Activated T-cell treated with anti-CD3 and anti-CD28 coated beads, Interleukin-2, amount 50 U/mL, for 72 hours (primary cell): ENCODE results near the gene ARPC1B. TPM values are rescaled to one million over a fixed set of nuclear protein-coding genes. Genes with fewer than 3 reads are reported as not detected.
"Not testable (repeated sequence)": the region's sequence is repeated elsewhere in the genome, so short reads cannot be mapped to it uniquely, and the experiment has no call there.

Source experiments
- ATAC-seq, 2 donors: fragments of 150-1000 bp; cut with Tn5 transposase; replicated peaks in 1 of 2; 2 replicates each; pipeline ENCODE4 v1.10.0; 2021; ENCODE audit warnings: moderate library complexity in 2 of 2, mild to moderate bottlenecking in 1 of 2
- DNase-seq, 2 donors: peaks; one replicate each; pipeline ENCODE4 v3.0.0; 2021 to 2022; ENCODE audit warnings: mixed read lengths in 1 of 2
- H3K27ac Mint-ChIP-seq: one replicate; pipeline ENCODE4 v1.8.0; 2022; ENCODE audit warnings: mild to moderate bottlenecking, moderate library complexity, mixed read lengths
- H3K27me3 Mint-ChIP-seq: one replicate; pipeline ENCODE4 v1.8.0; 2022; ENCODE audit warnings: low read depth, mixed read lengths
- H3K36me3 Mint-ChIP-seq, 2 donors: one replicate each; pipeline ENCODE4 v1.8.0; 2022; ENCODE audit warnings: mixed read lengths in 2 of 2, mild to moderate bottlenecking in 1 of 2; ENCODE audit not compliant: insufficient read depth in 2 of 2
- H3K4me1 Mint-ChIP-seq: one replicate; pipeline ENCODE4 v1.8.0; 2022; ENCODE audit warnings: low read depth, mixed read lengths
- H3K4me3 Mint-ChIP-seq, 2 donors: one replicate each; pipeline ENCODE4 v1.8.0; 2022; ENCODE audit warnings: mild to moderate bottlenecking in 2 of 2, mixed read lengths in 2 of 2, moderate library complexity in 2 of 2
- H3K9me3 Mint-ChIP-seq, 2 donors: one replicate each; pipeline ENCODE4 v1.8.0; 2022; ENCODE audit warnings: mixed read lengths in 2 of 2
- total RNA-seq, 2 donors: library from RNA; stranded (reverse); gene quantifications; one replicate each; pipeline ENCODE4 v1.2.3, GENCODE V29; 2022

Gene ARPC1B
- total RNA-seq, 2 donors from 2014 or later: 202 to 208 TPM

- Mint-ChIP-seq H3K9me3 (no peaks in the 10 kb centered on the region), H3K36me3 (peaks cover 22 to 34% of the 10 kb centered on the region in 2 donors), H3K27ac (peak overlapping the region; percentile 93), H3K27me3 (no peaks in the 10 kb centered on the region), H3K4me3 (peak overlapping the region; percentile 95), H3K4me1 (peaks cover 42% of the 10 kb centered on the region)
- DNase-seq: no peak
- no peak for ATAC-seq
Observed at GRCh38 chr7:99410635-99411034, 36.1 kb downstream of the ARPC1B start.

GRCh38 chr7:99415513-99416127 is 41.1 kb downstream of the ARPC1B start:
- H3K4me1 Mint-ChIP-seq: peaks cover 23% of the 10 kb centered on the region
- not testable (repeated sequence) for H3K27me3 Mint-ChIP-seq, H3K9me3 Mint-ChIP-seq, H3K27ac Mint-ChIP-seq, H3K4me3 Mint-ChIP-seq, ATAC-seq
- peaks cover 18 to 45% of the 10 kb centered on the region in 2 donors for H3K36me3 Mint-ChIP-seq
- peak; percentile 30 to 43 for DNase-seq

GRCh38 chr7:99418260-99418659 is 43.7 kb downstream of the ARPC1B start:
- Mint-ChIP-seq H3K27me3 (no peaks in the 10 kb centered on the region), H3K4me1 (peaks cover 18% of the 10 kb centered on the region), H3K27ac (no peak overlapping the region), H3K36me3 (peaks cover 10 to 32% of the 10 kb centered on the region in 2 donors), H3K9me3 (no peaks in the 10 kb centered on the region), H3K4me3 (no peak overlapping the region)
- no peak for ATAC-seq
- no peak for DNase-seq

- DNase-seq (no peak), ATAC-seq (peak in 1 of 2 donors; percentile 24)
- H3K9me3 Mint-ChIP-seq: no peaks in the 10 kb centered on the region
- H3K4me3 Mint-ChIP-seq: no peak overlapping the region
- H3K4me1 Mint-ChIP-seq: peaks cover 18% of the 10 kb centered on the region
- H3K36me3 Mint-ChIP-seq: peaks cover 10 to 31% of the 10 kb centered on the region in 2 donors
- H3K27me3 Mint-ChIP-seq: no peaks in the 10 kb centered on the region
- H3K27ac Mint-ChIP-seq: no peak overlapping the region
Observed at GRCh38 chr7:99419323-99420021, 44.9 kb downstream of the ARPC1B start.

GRCh38 chr7:99420213-99420612 is 45.7 kb downstream of the ARPC1B start:
- H3K36me3 Mint-ChIP-seq: peaks cover 6 to 26% of the 10 kb centered on the region in 2 donors
- H3K27ac Mint-ChIP-seq: no peak overlapping the region
- no peaks in the 10 kb centered on the region for H3K9me3 Mint-ChIP-seq
- no peak for DNase-seq
- H3K4me1 Mint-ChIP-seq: peaks cover 15% of the 10 kb centered on the region
- H3K27me3 Mint-ChIP-seq: no peaks in the 10 kb centered on the region
- ATAC-seq: no peak
- no peak overlapping the region for H3K4me3 Mint-ChIP-seq

GRCh38 chr7:99420986-99421385 is 46.5 kb downstream of the ARPC1B start:
- Mint-ChIP-seq H3K36me3 (peaks cover 6 to 25% of the 10 kb centered on the region in 2 donors), H3K27ac (no peak overlapping the region), H3K27me3 (no peaks in the 10 kb centered on the region), H3K4me3 (no peak overlapping the region), H3K4me1 (peaks cover 10% of the 10 kb centered on the region), H3K9me3 (no peaks in the 10 kb centered on the region)
- no peak for ATAC-seq
- no peak for DNase-seq

- no peak overlapping the region for H3K27ac Mint-ChIP-seq
Observed at GRCh38 chr7:99422186-99422585, 47.7 kb downstream of the ARPC1B start.

GRCh38 chr7:99422625-99423024 is 48.1 kb downstream of the ARPC1B start:
- H3K4me3 Mint-ChIP-seq: no peak overlapping the region
- no peaks in the 10 kb centered on the region for H3K9me3 Mint-ChIP-seq
- H3K4me1 Mint-ChIP-seq: no peaks in the 10 kb centered on the region
- ATAC-seq: no peak
- H3K27ac Mint-ChIP-seq: no peak overlapping the region
- DNase-seq: no peak
- no peaks in the 10 kb centered on the region for H3K27me3 Mint-ChIP-seq
- peaks cover 3 to 8% of the 10 kb centered on the region in 2 donors for H3K36me3 Mint-ChIP-seq

More at GRCh38 chr7:99422186-99422585, 47.7 kb downstream of the ARPC1B start:
- no peaks in the 10 kb centered on the region for H3K27me3 Mint-ChIP-seq
- DNase-seq (no peak), ATAC-seq (no peak)
- no peaks in the 10 kb centered on the region for H3K9me3 Mint-ChIP-seq
- peaks cover 6 to 13% of the 10 kb centered on the region in 2 donors for H3K36me3 Mint-ChIP-seq
- H3K4me1 Mint-ChIP-seq: peaks cover 4% of the 10 kb centered on the region
- H3K4me3 Mint-ChIP-seq: no peak overlapping the region

GRCh38 chr7:99424932-99425730 is 50.6 kb downstream of the ARPC1B start:
- H3K9me3 Mint-ChIP-seq: no peaks in the 10 kb centered on the region
- no peak overlapping the region for H3K4me3 Mint-ChIP-seq
- no peaks in the 10 kb centered on the region for H3K4me1 Mint-ChIP-seq
- peaks cover 4% of the 10 kb centered on the region in 2 donors for H3K36me3 Mint-ChIP-seq
- H3K27ac Mint-ChIP-seq: no peak overlapping the region
- no peaks in the 10 kb centered on the region for H3K27me3 Mint-ChIP-seq
- ATAC-seq (no peak), DNase-seq (no peak)

GRCh38 chr7:99428972-99429566 is 54.5 kb downstream of the ARPC1B start:
- peaks cover 4 to 9% of the 10 kb centered on the region in 2 donors for H3K36me3 Mint-ChIP-seq
- no peak for ATAC-seq
- no peaks in the 10 kb centered on the region for H3K27me3 Mint-ChIP-seq
- DNase-seq: no peak
- H3K27ac Mint-ChIP-seq: no peak overlapping the region
- H3K4me3 Mint-ChIP-seq: no peak overlapping the region
- no peaks in the 10 kb centered on the region for H3K4me1 Mint-ChIP-seq
- no peaks in the 10 kb centered on the region for H3K9me3 Mint-ChIP-seq

- no peak overlapping the region for H3K4me3 Mint-ChIP-seq
Observed at GRCh38 chr7:99429756-99430155, 55.2 kb downstream of the ARPC1B start.

GRCh38 chr7:99431756-99432540 is 57.4 kb downstream of the ARPC1B start:
- Mint-ChIP-seq H3K4me1 (peaks cover 11% of the 10 kb centered on the region), H3K36me3 (peaks cover 4 to 11% of the 10 kb centered on the region in 2 donors)
- not testable (repeated sequence) for ATAC-seq, DNase-seq, H3K27me3 Mint-ChIP-seq, H3K27ac Mint-ChIP-seq, H3K4me3 Mint-ChIP-seq, H3K9me3 Mint-ChIP-seq

More at GRCh38 chr7:99429756-99430155, 55.2 kb downstream of the ARPC1B start:
- DNase-seq (no peak), ATAC-seq (no peak)
- H3K36me3 Mint-ChIP-seq: peaks cover 4 to 9% of the 10 kb centered on the region in 2 donors
- H3K4me1 Mint-ChIP-seq: peaks cover under 1% of the 10 kb centered on the region
- no peaks in the 10 kb centered on the region for H3K27me3 Mint-ChIP-seq
- H3K27ac Mint-ChIP-seq: no peak overlapping the region
- H3K9me3 Mint-ChIP-seq: no peaks in the 10 kb centered on the region
